Rectal smooth muscle tissue (tissue), 1 donor: ENCODE measurements around the gene PLEKHM1.
"Not testable (repeated sequence)": the region's sequence is repeated elsewhere in the genome, so short reads cannot be mapped to it uniquely, and the experiment has no call there.

Source experiments
- H3K27ac ChIP-seq: one replicate; pipeline ENCODE4 v1.7.0; 2013; ENCODE audit warnings: low read depth, low read length, inconsistent platforms
- H3K27me3 ChIP-seq: one replicate; pipeline ENCODE4 v1.7.0; 2013; ENCODE audit warnings: low read length; ENCODE audit not compliant: control insufficient read depth, insufficient read depth
- H3K36me3 ChIP-seq: one replicate; pipeline ENCODE4 v1.7.0; 2013; ENCODE audit warnings: low read length; ENCODE audit not compliant: control insufficient read depth, insufficient read depth
- H3K4me1 ChIP-seq: one replicate; pipeline ENCODE4 v1.7.0; 2013; ENCODE audit warnings: low read length; ENCODE audit not compliant: control insufficient read depth, insufficient read depth
- H3K4me3 ChIP-seq: one replicate; pipeline ENCODE4 v1.7.0; 2013; ENCODE audit warnings: low read length
- H3K9ac ChIP-seq: one replicate; pipeline ENCODE4 v1.7.0; 2013; ENCODE audit warnings: low read length

Gene PLEKHM1

DNA sequence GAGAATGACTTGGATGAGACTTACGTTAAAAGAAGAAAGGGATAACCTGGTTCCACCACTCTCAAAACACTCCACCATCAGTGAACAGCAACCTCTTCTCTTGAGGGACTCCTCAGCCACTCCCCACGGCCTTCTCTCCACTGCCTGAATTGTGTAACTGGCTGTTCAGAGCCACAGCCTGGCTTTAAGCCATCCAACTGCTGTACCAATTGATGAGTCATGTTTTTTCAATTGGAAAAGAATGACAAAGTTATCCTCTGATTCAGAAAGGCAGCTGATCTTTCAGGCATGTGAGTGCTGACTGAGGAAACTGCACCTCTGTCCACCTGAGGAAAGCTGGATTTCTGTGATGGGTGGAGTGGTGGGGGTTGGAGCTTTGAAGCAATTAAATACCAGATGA lies 2.8 kb downstream of the PLEKHM1 start:
- not testable (repeated sequence) for H3K9ac ChIP-seq, H3K4me1 ChIP-seq, H3K27ac ChIP-seq, H3K36me3 ChIP-seq, H3K27me3 ChIP-seq, H3K4me3 ChIP-seq

DNA sequence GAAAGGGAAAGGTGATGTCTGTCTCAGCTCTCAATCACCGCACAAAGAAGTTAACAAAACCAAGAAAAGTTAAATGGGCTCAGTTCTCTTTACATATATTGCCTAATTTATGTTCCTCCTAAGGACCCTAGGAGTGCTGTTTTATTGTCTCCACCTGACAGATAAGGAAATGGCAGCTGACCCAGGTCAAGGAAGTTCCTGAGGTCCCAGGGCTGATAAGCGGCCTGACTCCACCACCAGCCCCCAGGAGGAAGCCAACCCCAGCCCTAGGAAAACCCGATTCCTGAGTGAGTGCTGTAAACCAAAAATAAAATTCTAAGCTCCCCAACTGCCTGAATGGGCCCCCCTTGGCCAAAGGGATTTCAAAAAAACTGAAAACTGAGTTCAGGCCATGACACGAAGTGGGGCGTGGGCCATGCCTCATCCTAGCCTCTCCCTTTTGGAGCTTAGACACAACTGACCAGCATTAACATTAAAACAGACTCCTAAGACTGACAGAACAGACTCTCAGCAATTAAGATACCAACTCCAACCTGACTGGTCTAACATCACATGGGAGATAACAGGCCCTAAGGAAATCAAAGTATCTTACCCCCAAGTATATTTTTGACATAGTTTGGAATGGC lies 6.8 kb downstream of the PLEKHM1 start:
- not testable (repeated sequence) for H3K27me3 ChIP-seq, H3K9ac ChIP-seq, H3K4me1 ChIP-seq, H3K36me3 ChIP-seq, H3K4me3 ChIP-seq, H3K27ac ChIP-seq

DNA sequence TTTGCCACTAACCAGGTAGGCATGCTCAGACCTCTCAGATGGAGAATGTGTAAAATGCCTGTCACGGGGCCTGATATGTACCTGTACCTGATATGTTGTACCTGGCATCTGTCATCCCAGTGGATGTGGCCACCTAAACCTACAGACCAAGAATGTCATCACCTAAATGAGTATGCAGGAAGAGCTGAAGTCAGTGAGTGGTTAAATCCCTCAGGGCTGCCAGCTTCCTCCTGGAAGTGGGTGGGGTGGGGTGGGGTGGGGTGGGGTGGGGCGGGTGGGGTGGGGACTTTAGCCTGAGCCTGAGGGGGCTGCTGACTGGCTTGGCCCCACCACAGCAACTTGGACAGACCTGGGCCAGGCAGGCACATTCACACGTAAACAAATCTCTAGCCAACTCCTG lies 7.3 kb downstream of the PLEKHM1 start:
- not testable (repeated sequence) for H3K27me3 ChIP-seq, H3K4me3 ChIP-seq, H3K27ac ChIP-seq, H3K9ac ChIP-seq, H3K4me1 ChIP-seq, H3K36me3 ChIP-seq

DNA sequence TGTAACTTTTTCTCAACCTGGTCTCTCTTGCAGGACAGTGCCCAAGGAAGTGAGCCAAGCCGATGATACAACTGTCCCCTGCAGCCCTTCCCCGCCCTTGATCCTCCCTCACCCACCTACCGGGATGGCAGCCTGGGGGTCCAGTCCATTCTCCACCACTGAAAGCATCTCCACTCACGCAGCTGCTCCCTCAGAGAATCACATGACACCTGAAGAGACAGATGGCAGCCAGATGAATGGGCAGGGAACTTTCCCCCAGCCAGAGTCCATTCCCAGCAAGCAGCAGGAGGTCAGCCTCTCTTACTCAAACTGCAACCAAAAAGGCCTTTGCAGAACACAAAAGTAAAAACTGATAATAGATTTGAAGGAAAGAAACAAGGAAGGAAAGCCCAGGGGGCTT lies 8.2 kb downstream of the PLEKHM1 start:
- not testable (repeated sequence) for H3K36me3 ChIP-seq, H3K4me1 ChIP-seq, H3K27me3 ChIP-seq, H3K9ac ChIP-seq, H3K27ac ChIP-seq, H3K4me3 ChIP-seq

DNA sequence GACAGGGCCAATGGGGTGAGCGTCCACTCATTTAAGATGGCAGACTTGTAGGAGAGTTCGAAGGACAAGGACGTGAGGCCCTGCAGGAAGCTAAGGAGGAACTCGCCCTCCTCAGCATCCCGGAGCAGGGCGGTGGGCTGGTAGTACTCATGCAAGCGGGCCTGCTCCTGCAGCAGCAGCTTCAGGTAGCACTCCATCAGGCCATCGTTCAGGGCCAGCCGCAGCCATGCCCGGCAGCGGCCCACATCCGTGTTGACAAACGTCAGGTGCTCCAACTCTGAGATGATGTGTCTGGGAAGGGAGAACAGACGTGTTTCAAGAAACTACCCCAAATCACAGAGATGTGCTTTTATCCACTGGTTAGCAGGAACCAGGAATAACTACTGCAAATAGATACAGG lies 15.1 kb downstream of the PLEKHM1 start:
- H3K27me3 ChIP-seq, H3K27ac ChIP-seq, H3K4me3 ChIP-seq, H3K9ac ChIP-seq, H3K4me1 ChIP-seq, H3K36me3 ChIP-seq: not testable (repeated sequence)

DNA sequence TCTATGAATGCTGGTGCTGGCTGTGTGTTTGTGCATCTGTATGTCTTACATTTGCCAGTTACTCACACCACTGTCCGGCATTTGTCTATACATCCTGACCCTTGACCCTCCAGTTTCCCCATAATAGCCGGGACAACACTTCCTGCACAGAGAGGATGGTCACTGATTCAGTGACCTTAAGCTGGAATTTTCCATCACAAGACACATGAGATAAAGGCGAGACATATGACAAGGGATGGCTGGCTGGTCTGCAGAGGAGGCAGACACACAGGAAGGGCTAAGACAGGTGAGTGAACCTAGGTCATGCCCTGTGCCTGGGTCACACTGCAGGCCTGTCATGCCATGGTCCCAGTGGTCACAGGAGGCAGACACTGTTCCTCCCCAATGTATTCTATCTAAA lies 18.3 kb downstream of the PLEKHM1 start:
- H3K27me3 ChIP-seq, H3K4me3 ChIP-seq, H3K9ac ChIP-seq, H3K4me1 ChIP-seq, H3K36me3 ChIP-seq, H3K27ac ChIP-seq: not testable (repeated sequence)

DNA sequence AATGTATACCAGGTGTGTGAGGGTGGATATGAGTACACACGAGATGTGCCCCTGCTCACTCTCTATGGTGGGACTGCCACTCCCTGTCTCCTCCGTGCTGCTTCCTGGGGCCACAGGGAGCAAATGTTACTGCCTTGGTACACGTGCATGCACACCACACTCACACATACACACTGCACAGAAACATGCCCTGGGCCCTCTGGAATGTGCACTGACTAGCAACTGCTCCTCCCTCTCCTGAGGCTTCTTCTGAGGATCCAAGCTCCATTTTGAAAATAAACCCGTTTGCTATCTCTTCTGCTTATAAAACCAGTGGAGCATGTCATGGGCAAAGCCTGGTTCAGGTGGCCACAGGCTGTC lies 21.3 kb downstream of the PLEKHM1 start:
- H3K4me3 ChIP-seq, H3K27ac ChIP-seq, H3K4me1 ChIP-seq, H3K27me3 ChIP-seq, H3K36me3 ChIP-seq, H3K9ac ChIP-seq: not testable (repeated sequence)

DNA sequence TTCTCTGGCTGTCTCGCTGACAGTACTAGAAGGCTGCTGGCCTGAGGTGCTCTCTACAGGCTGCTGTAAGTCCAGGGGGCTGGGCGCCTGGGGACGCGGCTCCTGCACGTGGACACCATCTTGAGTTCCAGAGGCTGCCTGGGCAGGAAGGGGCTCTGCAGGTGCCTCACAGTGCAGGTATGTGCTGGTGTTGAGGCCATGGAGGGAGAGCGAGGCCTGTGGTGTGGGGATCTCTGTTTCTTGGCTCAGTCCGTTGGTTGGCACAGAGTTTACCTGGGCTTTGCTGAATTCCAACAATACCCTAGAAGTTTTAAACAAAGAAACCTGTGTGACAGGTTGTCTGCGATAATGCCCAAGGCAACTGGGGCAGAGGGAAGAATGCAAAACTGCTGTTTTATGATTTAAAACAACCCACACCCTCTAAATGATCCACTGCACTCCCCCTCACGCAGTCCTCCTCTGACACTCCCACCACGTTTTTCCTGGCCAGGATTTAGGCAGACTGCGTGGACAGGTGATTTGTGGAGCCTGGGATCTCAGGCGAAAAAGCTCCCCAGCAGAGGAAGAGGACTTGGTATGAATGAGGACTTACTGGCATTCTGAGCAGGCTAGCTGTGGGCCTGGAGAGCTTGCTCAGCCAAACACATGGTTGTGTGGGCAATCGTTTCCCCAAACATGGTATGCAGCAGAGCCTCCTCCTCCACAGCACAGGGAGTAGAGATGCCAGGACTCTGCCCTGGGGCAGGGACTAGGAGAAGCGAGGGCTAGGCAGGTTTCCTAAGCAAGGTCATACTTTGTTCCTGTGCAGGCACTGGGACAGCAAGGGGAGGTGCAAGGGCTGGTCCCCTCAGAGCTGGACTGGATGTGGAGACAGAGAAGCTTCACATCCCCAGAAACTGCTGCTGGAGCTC lies 22.0 kb downstream of the PLEKHM1 start:
- H3K9ac ChIP-seq, H3K4me3 ChIP-seq, H3K27ac ChIP-seq, H3K27me3 ChIP-seq, H3K4me1 ChIP-seq, H3K36me3 ChIP-seq: not testable (repeated sequence)

DNA sequence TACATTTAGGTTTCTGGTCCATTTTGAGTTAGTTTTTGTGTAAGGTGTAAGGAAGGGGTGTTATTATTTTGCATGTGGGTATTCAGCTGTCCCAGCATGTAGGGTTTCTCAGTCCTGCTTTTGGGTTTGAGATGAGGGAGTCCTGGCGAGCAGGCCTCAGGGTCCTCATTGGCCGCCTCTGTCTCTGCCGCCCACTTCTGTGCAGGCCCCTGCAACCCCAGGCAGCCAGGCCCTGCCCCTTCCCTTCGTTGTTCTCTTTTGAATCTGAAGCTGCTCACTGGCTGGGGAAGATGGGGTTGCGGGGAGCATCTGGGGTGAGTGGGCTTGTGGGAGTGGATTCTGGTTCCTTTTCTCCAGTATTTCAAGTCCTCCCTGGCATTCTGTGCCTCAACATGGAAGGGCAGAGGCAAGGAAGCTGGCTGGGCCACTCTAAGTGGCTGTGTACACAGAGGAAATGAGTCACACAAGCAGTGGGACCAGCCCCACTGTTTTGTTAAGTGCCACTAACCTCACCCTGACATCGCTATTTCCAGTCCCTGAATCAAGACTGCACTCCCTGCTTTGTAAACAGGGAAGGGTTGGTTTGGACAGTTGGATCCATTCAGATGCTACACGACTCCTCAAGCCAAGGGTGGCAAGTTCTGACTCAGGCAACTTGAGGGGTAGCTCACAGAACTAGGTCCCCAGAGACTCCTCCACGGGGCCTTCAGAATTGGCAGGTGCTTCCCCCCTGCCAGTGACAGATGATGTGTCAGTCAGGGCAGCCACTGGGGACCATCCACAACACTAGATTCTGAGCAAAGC lies 28.8 kb downstream of the PLEKHM1 start:
- H3K27me3 ChIP-seq, H3K36me3 ChIP-seq, H3K4me3 ChIP-seq, H3K27ac ChIP-seq, H3K4me1 ChIP-seq, H3K9ac ChIP-seq: not testable (repeated sequence)

DNA sequence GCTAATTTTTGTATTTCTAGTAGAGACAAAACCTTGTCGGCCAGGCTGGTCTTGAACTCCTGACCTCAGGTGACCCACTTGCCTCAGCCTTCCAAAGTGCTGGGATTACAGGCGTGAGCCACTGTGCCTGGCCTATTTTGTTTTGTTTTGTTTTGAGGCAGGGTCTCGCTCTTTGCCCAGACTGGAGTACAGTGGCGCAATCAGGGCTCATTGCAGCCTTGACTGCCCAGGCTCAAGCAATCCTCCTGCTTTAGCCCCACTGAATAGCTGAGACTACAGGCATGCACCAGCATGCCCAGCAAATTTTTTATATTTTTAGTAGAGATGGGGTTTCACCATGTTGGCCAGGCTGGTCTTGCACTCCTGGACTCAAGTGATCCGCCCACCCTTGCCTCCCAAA lies 30.1 kb downstream of the PLEKHM1 start:
- H3K4me3 ChIP-seq, H3K36me3 ChIP-seq, H3K27me3 ChIP-seq, H3K27ac ChIP-seq, H3K4me1 ChIP-seq, H3K9ac ChIP-seq: not testable (repeated sequence)

DNA sequence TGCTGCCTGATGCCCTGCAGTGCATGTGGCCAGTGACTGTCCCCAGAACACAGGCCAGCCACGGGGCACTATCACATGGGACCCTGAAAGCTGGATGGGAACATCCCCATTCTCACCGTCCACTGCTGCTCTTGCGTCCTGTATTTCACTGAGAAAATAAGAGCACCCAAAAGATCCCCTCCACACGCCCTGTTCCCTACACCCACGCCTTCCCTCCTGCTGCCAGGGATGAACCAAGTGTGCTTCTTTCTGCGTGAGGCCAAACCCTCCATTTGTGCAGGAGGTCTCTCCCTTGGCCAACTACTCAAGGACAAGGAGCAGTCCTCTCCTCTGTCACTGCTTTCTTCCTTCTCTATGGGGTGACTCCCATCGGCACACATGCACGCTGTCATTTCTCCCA lies 36.2 kb downstream of the PLEKHM1 start:
- H3K36me3 ChIP-seq, H3K4me1 ChIP-seq, H3K27me3 ChIP-seq, H3K9ac ChIP-seq, H3K4me3 ChIP-seq, H3K27ac ChIP-seq: not testable (repeated sequence)

DNA sequence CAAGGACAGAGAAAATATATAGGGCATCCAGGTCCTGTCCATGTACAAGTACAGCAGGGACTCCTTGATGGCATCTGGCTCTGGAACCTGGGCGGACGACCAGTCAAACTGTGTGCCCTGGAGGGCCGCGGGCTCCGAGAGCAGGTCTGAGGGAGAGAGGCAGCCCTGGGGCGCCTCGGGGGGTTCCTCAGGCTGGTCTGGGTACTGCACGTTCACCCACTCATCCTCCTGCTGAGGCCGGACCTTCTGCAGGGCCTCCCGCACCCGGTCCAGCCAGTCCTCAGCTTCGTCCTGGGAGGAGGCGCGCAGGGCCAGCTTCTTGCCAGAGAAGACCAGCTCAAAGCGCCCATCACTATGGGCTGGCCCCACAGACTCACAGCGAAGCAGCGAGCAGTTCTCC lies 36.8 kb downstream of the PLEKHM1 start:
- not testable (repeated sequence) for H3K36me3 ChIP-seq, H3K27me3 ChIP-seq, H3K4me3 ChIP-seq, H3K4me1 ChIP-seq, H3K27ac ChIP-seq, H3K9ac ChIP-seq

DNA sequence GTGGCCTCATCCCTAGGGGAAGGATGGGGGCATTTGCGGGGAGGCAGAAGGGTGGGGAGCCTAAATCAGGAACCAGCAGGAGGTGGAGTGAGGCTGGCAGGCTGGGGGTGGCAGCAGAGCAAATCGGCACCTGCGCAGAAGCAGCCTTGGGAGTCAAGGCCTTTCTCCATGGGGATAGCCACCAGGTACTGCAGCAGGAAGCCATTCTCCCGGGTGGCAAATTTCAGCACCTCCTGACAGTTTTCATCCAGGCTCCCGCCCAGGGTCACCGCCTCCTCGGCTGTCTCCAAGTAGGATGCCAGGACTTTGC lies 37.3 kb downstream of the PLEKHM1 start:
- not testable (repeated sequence) for H3K4me1 ChIP-seq, H3K4me3 ChIP-seq, H3K36me3 ChIP-seq, H3K27ac ChIP-seq, H3K27me3 ChIP-seq, H3K9ac ChIP-seq
